Panc1 (cell line): ENCODE data around the gene RPH3AL. TPM values are rescaled to one million over a fixed set of nuclear protein-coding genes. Genes with fewer than 3 reads are reported as not detected.

Source experiments
- ATAC-seq: fragments of 200-7000 bp; cut with Tn5 transposase; 2 replicates; pipeline ENCODE4 v1.9.1; 2020; ENCODE audit warnings: mild to moderate bottlenecking, moderate library complexity
- BruUV-seq: library from RNA; stranded (reverse); fragments of 400-500 nt; replicated peaks from 2 replicates; lab custom pipeline; 2021; lab: Mats Ljungman, UMichigan
- CTCF ChIA-PET: fragments of 300-600 bp; sonication (Branson Sonifier 250); formaldehyde crosslinking; loops from one replicate; lab custom pipeline; 2022; ENCODE audit warnings: antibody characterized with exemption; lab: Charles Lee
- POLR2A ChIA-PET: fragments of 300-600 bp; sonication (Branson Sonifier 250); formaldehyde crosslinking; loops from one replicate; lab custom pipeline; 2022; ENCODE audit warnings: antibody characterized with exemption; lab: Charles Lee
- DNase-seq: peaks from one replicate; pipeline ENCODE4 v3.0.0-alpha.2; 2010; ENCODE audit warnings: low read depth, low spot score
- H3K27ac ChIP-seq: 2 replicates; pipeline ENCODE4 v1.5.1; 2011; ENCODE audit warnings: mild to moderate bottlenecking, low read length, inconsistent platforms
- H3K27me3 ChIP-seq: fragments of 200-500 bp; sonication (Bioruptor generic); 2 replicates; pipeline ENCODE4 v1.6.0; 2014; ENCODE audit warnings: low read length, inconsistent platforms; ENCODE audit not compliant: control insufficient read depth, insufficient read depth
- H3K36me3 ChIP-seq: fragments of 200-500 bp; sonication (Bioruptor generic); 2 replicates; pipeline ENCODE4 v1.5.1; 2014; ENCODE audit warnings: inconsistent platforms, mild to moderate bottlenecking, low read length, moderate library complexity; ENCODE audit not compliant: control insufficient read depth, insufficient read depth
- H3K4me1 ChIP-seq: 2 replicates; pipeline ENCODE4 v1.5.1; 2011; ENCODE audit warnings: inconsistent platforms, mild to moderate bottlenecking, low read length, moderate library complexity; ENCODE audit not compliant: control insufficient read depth, insufficient read depth
- H3K4me3 ChIP-seq, 2 experiments: 2 replicates each; pipeline ENCODE4 v1.5.1; 2011 to 2012; ENCODE audit warnings: low read depth in 2 of 2, low read length in 2 of 2, mild to moderate bottlenecking in 2 of 2, inconsistent platforms in 1 of 2, moderate library complexity in 1 of 2
- H3K9me3 ChIP-seq: fragments of 200-500 bp; sonication (Bioruptor generic); 2 replicates; pipeline ENCODE4 v1.5.1; 2014; ENCODE audit warnings: low read depth, mild to moderate bottlenecking, inconsistent platforms, low read length, moderate library complexity; ENCODE audit not compliant: control insufficient read depth, insufficient read depth
- CTCF ChIP-seq: fragments of 450-650 bp; IDR thresholded peaks from 2 replicates; pipeline ENCODE4 v1.5.1; 2017; ENCODE audit warnings: mild to moderate bottlenecking
- POLR2AphosphoS5 ChIP-seq: IDR thresholded peaks from 2 replicates; pipeline ENCODE4 v1.6.1; 2012; ENCODE audit warnings: mild to moderate bottlenecking, low read depth, low read length, moderate library complexity
- REST ChIP-seq, 2 experiments: IDR thresholded peaks; 2 replicates each; pipeline ENCODE4 v1.6.1; 2011 to 2012; ENCODE audit warnings: low read depth in 2 of 2, control low read depth in 1 of 2, low read length in 1 of 2, mild to moderate bottlenecking in 1 of 2, moderate library complexity in 1 of 2; ENCODE audit not compliant: insufficient read depth in 1 of 2
- SIN3A ChIP-seq: IDR thresholded peaks from 2 replicates; pipeline ENCODE4 v1.6.1; 2012; ENCODE audit warnings: low read depth, mild to moderate bottlenecking, low read length, moderate library complexity, borderline replicate concordance; ENCODE audit not compliant: insufficient read depth
- TCF7L2 ChIP-seq: IDR thresholded peaks from 2 replicates; pipeline ENCODE4 v1.6.1; 2011; ENCODE audit warnings: mild to moderate bottlenecking, low read depth, low read length, inconsistent platforms
- in situ Hi-C: cut with HindIII; loops from 2 replicates; pipeline ENCODE4 v1.10.0; 2016; ENCODE audit warnings: low sequenced_read_pairs, low pct_unique_long_range_greater_than_20kb
- intact Hi-C: fragments of 100-400 bp; cut with micrococcal nuclease; formaldehyde crosslinking; loops from one replicate; pipeline ENCODE4 v1.10.0; 2022; ENCODE audit not compliant: unreplicated experiment
- total RNA-seq: library from RNA; stranded (reverse); gene quantifications from one replicate; pipeline ENCODE4 v1.2.1, GENCODE V29; 2021; ENCODE audit not compliant: unreplicated experiment

Gene RPH3AL
- total RNA-seq, 1 experiment from 2014 or later, result 2.2 TPM

GRCh38 chr17:358491-359151 lies 6.0 kb upstream of the RPH3AL start:
- in situ Hi-C loops (no loop called here), intact Hi-C loops (no loop called here)
- Histone ChIP-seq H3K4me3 (no peak overlapping the region), H3K36me3 (no peaks in the 10 kb centered on the region), H3K9me3 (no peaks in the 10 kb centered on the region), H3K27ac (no peak overlapping the region), H3K4me1 (no peaks in the 10 kb centered on the region), H3K27me3 (no peaks in the 10 kb centered on the region)
- BruUV-seq, result no TSS peak
- ChIA-PET POLR2A (no interaction called here), CTCF (no interaction called here)
- no peak for DNase-seq
- TF ChIP-seq REST (IDR thresholded peaks at IDR 0.05; ENCODE audit: insufficient read depth in 1 of 2, low read depth in 2 of 2, low read length in 1 of 2) (no peak), SIN3A (no peak), TCF7L2 (no peak), POLR2AphosphoS5 (no peak), CTCF (no peak)
- no peak for ATAC-seq

GRCh38 chr17:357644-358043 lies 5.0 kb upstream of the RPH3AL start:
- H3K27ac ChIP-seq, result no peak overlapping the region
- no peaks in the 10 kb centered on the region for H3K9me3 ChIP-seq
- no peak overlapping the region for H3K4me3 ChIP-seq
- intact Hi-C loops, result no loop called here
- no peak for ATAC-seq
- H3K27me3 ChIP-seq, result no peaks in the 10 kb centered on the region
- peaks cover 3% of the 10 kb centered on the region; the same call in 1 of the 2 replicates for H3K4me1 ChIP-seq
- no peaks in the 10 kb centered on the region for H3K36me3 ChIP-seq
- ChIA-PET POLR2A (no interaction called here), CTCF (no interaction called here)
- in situ Hi-C loops, result no loop called here
- TF ChIP-seq CTCF (no peak), SIN3A (no peak), POLR2AphosphoS5 (no peak), TCF7L2 (no peak), REST (IDR thresholded peaks at IDR 0.05; ENCODE audit: insufficient read depth in 1 of 2, low read depth in 2 of 2, low read length in 1 of 2) (no peak)
- no TSS peak for BruUV-seq
- DNase-seq, result no peak
